GM13977 (cell line): Measurements from ENCODE around the gene IRF2BP2.
A peak's percentile ranks its signal among the peaks of the same experiment; 100 is the strongest.

Source experiments
- DNase-seq: peaks from one replicate; pipeline ENCODE4 v3.0.0; 2012; ENCODE audit warnings: low spot score
- in situ Hi-C: fragments of 300-500 bp; cut with MboI; formaldehyde crosslinking; loops from one replicate; pipeline ENCODE4 v1.12.0; 2022; ENCODE audit warnings: low sequenced_read_pairs, low pct_unique_long_range_greater_than_20kb, mixed read lengths, inconsistent platforms; ENCODE audit not compliant: unreplicated experiment
- TF ChIP-seq, protein P1 (sequence below): IDR thresholded peaks from 2 replicates; pipeline ENCODE4 v1.5.1; 2012; ENCODE audit warnings: mild to moderate bottlenecking, control low read depth; ENCODE audit not compliant: insufficient read depth; ENCODE audit errors: extremely low read depth, missing control alignments

IRF2BP2 gene

DNA sequence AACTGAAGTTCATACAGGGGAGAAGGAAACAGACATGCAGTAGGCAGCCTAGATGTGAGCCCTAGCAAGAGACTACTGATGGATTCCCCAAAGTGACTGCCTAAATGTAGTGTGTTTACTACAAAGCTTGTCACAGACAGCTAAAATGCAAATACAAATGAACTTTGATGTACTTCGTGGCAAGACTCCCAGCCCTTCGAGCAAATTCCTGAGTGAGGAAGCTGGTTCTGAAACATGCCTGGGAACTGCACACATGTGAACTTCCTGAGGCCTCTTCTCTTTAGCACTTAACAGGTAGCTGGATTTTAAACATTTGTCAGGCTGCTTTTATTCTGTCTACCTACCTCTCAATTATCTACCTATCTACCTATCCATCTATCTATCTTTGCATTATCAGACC is 6.7 kb upstream of the IRF2BP2 start:
- in situ Hi-C loops = loop anchor here (10.0 kb wide), 1 partner anchor 218 kb away; no protein-coding TSS in a partner anchor
- TF ChIP-seq, protein P1, sequence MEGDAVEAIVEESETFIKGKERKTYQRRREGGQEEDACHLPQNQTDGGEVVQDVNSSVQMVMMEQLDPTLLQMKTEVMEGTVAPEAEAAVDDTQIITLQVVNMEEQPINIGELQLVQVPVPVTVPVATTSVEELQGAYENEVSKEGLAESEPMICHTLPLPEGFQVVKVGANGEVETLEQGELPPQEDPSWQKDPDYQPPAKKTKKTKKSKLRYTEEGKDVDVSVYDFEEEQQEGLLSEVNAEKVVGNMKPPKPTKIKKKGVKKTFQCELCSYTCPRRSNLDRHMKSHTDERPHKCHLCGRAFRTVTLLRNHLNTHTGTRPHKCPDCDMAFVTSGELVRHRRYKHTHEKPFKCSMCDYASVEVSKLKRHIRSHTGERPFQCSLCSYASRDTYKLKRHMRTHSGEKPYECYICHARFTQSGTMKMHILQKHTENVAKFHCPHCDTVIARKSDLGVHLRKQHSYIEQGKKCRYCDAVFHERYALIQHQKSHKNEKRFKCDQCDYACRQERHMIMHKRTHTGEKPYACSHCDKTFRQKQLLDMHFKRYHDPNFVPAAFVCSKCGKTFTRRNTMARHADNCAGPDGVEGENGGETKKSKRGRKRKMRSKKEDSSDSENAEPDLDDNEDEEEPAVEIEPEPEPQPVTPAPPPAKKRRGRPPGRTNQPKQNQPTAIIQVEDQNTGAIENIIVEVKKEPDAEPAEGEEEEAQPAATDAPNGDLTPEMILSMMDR = no peak
- no peak for DNase-seq

DNA sequence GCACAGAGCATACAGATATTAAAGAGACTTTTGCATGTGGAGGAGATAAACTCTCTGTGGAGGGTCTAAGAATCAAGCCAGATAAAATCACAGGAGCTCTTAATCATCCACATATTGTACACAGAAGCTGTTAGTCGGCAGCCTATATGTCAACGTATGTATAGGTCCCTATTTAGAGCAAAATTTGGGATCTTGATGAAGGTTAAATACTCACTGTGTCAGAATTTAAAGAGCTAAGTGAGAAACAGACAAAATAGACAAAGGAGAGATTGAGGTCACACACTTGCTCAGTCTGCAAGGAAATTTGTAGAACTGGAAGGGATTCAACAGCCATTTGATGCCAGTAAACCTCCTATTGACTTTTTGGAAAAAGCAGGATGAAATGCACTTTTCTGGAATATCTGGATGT is 4.1 kb upstream of the IRF2BP2 start:
- in situ Hi-C loops = loop anchor here (10.0 kb wide), 1 partner anchor 221 kb away; no protein-coding TSS in a partner anchor
- no peak for DNase-seq
- TF ChIP-seq, protein P1 = no peak

DNA sequence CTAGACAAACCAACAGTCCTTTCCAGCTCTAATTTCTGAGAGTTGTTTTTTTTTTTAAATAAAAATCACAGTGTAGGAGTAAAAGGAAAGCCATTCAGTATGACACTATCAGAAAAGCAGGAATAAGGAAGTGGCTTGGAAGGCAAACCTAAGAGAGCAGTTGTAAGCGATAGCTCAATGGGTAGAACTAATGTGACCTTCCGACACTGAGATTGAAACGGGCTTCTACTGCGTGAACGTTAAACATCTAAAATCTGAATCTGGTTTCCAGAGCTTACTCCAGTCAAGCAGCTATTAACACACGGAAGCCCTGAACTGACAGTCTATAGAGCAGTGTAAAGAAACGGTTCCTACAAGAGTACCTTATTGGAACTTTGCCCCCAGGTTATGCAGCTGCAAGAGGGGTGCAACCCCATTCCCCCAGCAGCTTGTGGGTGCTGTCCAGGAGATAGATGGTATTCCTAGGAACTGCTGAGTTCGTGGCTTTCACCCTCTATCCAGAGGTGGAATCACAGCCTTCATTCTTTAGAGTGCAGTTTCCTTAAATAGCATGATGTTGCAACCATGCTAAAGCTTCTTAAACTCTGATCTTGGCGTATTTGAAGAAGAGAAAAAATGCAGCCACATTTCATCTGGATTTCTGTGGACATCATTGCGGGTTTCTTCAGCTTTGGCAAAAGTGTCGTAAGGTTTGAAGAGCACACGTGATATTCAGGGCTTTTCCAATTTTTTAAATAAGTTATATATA is 3.3 kb upstream of the IRF2BP2 start:
- no peak for DNase-seq
- in situ Hi-C loops = loop anchor here (10.0 kb wide), 1 partner anchor 221 kb away; no protein-coding TSS in a partner anchor
- TF ChIP-seq, protein P1 = no peak

DNA sequence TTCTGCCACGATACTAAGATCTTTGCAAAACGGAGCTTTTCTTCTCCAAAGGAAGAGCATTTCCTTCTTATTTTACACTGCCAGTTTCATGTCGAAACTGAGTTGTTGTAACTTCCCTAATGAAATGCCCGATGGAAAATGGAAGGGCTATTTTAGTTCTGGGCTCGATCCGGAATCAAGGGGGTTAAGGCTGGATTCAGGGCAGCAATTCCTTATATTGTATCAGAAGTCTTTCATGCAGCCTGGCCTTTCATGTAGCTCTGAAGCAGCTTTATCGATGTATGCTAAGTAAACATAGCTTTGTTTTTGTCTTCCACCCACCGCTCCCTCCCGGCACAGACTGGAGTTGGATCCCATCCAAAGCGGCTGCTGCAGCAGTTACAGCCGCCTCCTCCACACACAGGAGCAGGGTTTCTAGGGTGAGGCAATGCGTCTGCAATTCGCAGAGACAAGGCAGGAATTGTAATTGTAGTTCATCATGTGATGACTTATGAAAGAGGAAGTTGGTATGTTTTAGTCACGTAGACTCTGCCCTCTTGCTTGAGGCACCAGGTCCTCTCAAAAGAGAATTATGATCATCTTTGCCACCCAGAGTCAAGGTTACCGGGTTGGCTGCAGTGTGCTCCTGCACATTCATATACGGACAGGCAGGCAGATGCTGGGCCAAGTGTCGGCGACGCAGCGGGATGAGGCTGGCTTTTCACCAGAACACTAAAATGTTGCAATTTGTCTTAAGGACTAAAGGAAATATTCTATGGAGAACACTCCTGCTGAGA is 2.6 kb upstream of the IRF2BP2 start:
- TF ChIP-seq, protein P1 = no peak
- in situ Hi-C loops = loop anchor here (10.0 kb wide), 1 partner anchor 222 kb away; no protein-coding TSS in a partner anchor
- DNase-seq = peak; percentile 71

DNA sequence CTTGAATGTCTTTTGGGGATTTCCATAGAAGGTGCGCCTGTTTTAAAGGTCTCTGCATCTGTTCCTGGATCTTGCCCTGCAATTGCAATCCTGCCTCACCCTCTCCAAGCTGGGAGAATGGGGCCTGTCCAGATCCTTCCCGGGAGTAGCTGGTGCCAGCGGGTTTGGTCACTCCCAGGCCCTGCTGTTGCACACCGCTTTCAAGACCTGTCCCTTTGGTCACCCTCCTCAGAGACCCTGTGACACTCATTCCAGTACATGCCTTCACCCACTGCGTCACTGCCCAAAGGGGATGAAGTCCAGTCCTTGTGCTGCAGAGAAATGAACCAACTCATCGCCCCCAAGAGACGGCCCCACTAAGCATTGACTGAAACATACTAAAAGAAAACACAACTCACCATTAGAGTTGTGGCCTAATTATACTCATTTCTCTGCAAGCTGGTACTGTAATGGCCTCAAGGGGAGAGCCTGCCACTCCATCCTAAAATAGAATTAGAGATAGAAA is 1.9 kb upstream of the IRF2BP2 start:
- TF ChIP-seq, protein P1 = no peak
- in situ Hi-C loops = loop anchor here (10.0 kb wide), 1 partner anchor 223 kb away; no protein-coding TSS in a partner anchor
- DNase-seq = no peak

DNA sequence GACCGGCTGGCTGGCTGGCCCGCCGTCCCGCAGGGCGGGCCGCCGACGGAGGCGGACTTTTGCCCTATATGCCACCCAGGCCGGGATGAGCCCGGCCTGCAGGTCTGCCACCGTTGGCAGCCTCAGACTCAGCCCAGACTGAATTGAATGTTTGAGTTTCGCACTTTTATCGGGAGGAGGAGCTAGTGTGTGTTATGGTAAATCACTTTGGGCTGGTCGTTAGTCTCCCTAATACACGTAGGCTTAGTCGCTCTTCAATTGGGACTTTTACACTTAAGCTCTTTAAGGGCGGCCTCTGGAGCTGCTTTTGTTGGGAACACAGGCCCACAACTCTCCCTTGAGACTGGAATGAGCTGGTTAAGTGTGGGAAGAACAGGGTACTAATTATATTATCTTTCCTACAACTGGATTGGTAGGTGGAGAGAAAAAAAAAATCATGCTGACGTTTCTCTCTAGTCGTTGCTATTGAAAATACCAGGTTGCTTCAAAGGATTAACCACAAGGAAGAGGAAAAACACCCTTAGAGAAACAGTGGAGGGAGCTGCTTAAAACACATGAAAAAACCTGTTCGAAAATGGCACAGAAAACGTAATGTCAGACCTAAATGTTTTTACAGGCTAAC is 1.4 kb upstream of the IRF2BP2 start:
- in situ Hi-C loops = loop anchor here (10.0 kb wide), 1 partner anchor 223 kb away; no protein-coding TSS in a partner anchor
- TF ChIP-seq, protein P1 = peak; percentile 14
- DNase-seq = peak; percentile 79
